ENCODE measurements around the gene TAX1BP1.

Gene TAX1BP1

GRCh38 chr7:27784399-27785053 is 44.6 kb downstream of the TAX1BP1 start:
- DNase-seq = peak; percentile 5

- no peak for DNase-seq
Observed at GRCh38 chr7:27788437-27788836, 48.5 kb downstream of the TAX1BP1 start.

DNA sequence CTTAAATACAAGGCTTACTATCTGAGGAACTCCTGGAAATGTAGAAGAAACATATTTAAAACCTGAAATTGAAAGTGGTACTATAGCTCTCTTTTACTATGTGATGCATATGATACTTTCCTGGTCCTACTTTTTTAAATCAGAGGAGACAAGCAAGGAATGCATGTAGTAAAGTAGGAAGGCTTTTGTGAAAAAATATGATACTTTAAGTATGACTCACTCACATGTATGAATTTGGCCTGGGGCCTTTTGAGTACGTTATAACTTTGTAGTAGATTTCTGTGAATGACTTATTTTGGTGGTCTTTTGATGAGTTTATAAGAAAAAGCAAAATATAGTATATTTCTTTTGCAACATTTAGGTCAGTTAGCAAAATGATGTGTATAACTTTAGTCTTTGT is 53.8 kb downstream of the TAX1BP1 start:
- DNase-seq = no peak

DNA sequence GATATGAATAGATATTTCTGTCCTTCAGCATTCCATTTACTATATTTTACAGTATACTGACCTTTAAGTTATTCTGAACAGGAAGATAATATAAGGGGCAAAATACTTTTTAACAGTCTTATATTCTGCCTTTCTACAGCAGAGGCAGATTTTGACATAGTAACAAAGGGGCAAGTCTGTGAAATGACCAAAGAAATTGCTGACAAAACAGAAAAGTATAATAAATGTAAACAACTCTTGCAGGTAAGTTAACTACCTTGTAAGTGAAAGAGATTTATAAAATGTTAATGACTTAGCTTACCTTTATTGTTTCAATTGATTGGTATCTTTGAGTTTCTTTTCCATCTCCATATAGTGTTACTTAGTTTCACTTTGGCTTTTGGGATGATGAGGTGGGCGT is 56.0 kb downstream of the TAX1BP1 start:
- DNase-seq = no peak

- DNase-seq = no peak
Observed at GRCh38 chr7:27799212-27799611, 59.2 kb downstream of the TAX1BP1 start.

GRCh38 chr7:27802999-27803398 is 63.0 kb downstream of the TAX1BP1 start:
- no peak for DNase-seq

DNA sequence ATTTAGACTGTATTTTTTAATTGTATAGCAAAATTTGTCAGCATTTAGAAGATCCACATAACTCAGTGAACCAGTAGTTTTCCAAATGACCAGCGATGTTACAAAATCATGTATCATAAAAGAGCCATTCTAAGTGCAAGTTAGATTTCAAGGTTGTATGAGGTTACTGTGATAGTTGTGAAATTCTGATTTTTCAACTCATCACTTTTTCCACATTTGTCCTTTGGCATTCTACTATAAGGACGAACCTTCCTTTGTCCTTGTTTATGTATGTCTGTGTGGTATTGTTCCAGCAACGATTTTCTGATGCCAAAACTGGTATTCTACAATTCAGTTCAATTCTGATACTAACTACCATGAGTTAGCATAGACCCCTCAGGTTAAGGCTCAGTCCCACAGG is 64.2 kb downstream of the TAX1BP1 start:
- DNase-seq = no peak

DNA sequence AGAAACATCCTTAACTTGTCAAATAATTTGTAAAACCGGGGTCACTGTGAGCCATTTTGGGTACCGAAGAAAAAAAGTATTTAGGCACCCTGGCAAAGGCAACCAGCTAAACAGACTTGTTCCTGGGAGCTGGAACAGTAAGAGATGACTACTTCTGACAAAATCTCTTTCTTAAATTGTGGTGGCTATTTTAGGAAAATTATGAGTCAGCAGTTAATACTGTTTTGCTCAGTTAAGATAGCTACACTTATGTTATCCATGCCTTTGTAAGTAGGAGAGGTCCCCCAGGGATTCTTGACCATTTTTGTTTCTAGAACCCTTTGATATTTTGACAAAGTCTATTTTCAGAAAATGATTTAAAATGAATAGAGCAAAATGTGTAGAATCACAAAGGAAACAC is 68.7 kb downstream of the TAX1BP1 start:
- DNase-seq = no peak

- DNase-seq = no peak
Observed at GRCh38 chr7:27810186-27810585, 70.2 kb downstream of the TAX1BP1 start.

GRCh38 chr7:27812706-27813105 is 72.7 kb downstream of the TAX1BP1 start:
- no peak for DNase-seq

- no peak for DNase-seq
Observed at GRCh38 chr7:27822245-27822644, 82.3 kb downstream of the TAX1BP1 start.

- no peak for DNase-seq
Observed at GRCh38 chr7:27825891-27826290, 85.9 kb downstream of the TAX1BP1 start.

GRCh38 chr7:27826357-27826756 is 86.4 kb downstream of the TAX1BP1 start:
- DNase-seq = no peak

DNA sequence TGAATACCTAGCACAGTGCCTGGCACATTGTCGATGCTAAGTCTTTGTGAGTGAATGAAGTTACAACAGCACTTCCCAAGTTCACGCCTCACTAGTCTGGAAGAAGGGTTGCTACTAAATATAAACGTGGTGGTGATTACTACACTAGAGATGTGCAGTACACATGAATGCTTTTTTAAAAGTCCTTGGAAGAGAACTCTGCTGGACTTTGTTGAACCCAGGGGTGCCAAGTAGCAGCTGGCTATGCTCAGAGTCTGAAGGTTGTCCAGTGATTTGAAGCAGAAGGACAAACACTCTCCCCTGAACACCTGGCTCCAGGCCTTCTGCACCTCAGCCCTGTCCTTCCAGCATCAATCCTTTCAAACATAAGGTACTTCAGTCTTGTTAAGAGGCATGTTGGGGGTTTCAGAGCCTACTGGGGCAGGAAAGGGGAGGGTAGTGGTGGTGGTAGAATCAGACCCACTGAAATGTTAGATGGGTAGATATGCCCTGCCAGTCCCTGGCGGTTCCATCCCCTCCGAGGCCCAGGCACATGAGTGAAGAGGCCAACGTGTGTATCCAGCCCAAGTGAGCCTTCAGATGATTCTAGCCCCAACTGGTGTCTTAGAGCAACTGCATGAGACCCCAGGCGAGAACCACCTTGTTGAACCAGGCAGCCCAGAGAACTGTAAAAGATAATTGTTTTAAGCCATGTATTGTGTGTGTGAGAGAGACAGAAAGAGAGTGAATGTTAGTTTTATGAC is 94.4 kb downstream of the TAX1BP1 start:
- no peak for DNase-seq

- DNase-seq = no peak
Observed at GRCh38 chr7:27835376-27835775, 95.4 kb downstream of the TAX1BP1 start.

DNA sequence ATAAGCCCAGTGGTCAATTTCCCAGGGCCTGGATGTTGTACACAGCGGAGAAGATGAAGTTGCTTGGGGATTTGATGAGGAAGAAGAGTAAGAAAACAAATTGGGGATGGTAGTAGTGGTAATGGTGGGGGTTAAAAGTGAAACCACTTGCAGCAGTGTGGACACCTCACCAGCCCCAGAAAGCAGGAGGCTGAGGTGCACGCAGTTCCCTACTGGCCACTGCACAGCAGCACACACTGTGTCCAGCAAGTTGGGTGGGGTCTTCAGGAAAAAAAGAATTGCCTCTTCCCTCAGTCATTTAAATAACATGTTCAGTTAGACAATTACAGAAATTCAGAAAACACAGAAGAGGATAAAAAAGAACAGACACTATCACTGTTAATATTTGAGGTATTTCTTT is 96.6 kb downstream of the TAX1BP1 start:
- no peak for DNase-seq

- DNase-seq = no peak
Observed at GRCh38 chr7:27839099-27839498, 99.1 kb downstream of the TAX1BP1 start.

DNA sequence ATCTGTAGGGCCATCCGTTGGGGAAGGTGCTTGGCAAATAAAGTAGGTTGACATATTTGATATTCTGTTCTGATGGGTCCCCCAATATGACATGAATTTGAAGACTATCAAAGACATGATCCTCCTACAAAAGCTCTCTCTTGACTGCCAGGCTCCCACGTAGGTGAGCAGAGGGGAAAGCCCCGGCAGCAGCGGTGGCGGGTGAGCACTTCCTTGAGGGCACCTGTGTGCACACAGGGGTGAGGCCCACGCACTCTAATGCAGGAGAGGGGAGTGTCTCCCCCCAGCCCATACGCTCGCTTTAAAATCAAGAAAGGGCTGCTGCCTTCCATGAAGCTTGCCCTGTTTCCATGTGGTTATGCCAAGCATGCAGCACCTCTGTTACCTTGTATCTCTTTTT is 100.4 kb downstream of the TAX1BP1 start:
- DNase-seq = no peak

GRCh38 chr7:27840760-27841364 is 100.9 kb downstream of the TAX1BP1 start:
- DNase-seq = no peak

DNA sequence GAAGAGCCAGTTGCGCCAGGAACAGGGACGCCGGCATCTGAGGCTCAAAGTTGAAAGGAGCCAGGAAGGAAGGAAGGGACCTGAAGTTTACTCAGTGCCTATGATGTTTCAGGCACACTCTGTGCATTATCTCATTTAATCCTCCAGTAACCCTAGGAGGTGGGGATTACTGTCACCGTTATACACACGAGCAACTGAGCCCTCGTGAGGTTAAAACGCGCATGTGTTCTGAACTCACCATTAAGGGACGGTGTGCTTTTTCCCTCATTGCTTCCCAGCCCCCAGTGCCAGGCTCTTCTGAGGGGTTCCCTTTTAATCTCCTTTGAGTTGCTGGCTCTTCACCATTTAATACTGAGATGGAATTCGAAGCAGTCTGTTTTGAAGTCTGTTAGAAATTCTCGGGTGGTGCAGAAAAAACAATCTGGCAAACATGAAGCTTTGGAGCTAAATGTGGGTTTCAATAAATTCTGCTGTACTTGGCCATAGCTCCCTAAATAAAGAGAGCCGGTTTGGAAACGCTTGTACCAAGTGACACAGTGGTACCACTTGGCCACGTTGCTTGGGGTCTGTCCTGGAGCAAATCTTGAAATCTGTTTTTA is 102.2 kb downstream of the TAX1BP1 start:
- DNase-seq = no peak

GRCh38 chr7:27842851-27843250 is 102.9 kb downstream of the TAX1BP1 start:
- DNase-seq = no peak

- no peak for DNase-seq
Observed at GRCh38 chr7:27843584-27844305, 103.8 kb downstream of the TAX1BP1 start.

GRCh38 chr7:27846388-27846787 is 106.4 kb downstream of the TAX1BP1 start:
- DNase-seq = no peak
